NCI-H82 treated with DMSO at 0.1 percent for 48 hours (cell line): ENCODE data around the gene CHKB.

Experiments
- DNase-seq: peaks from one replicate; lab custom pipeline; 2025; ENCODE audit not compliant: unreplicated experiment; lab: John Stamatoyannopoulos, UW

CHKB gene

GRCh38 chr22:50575426-50575941, 7.2 kb downstream of the CHKB start:
- no peak for DNase-seq

GRCh38 chr22:50574383-50574755, 8.3 kb downstream of the CHKB start:
- DNase-seq = no peak

GRCh38 chr22:50573491-50574382, 8.9 kb downstream of the CHKB start:
- DNase-seq = no peak

GRCh38 chr22:50572965-50573364, 9.7 kb downstream of the CHKB start:
- no peak for DNase-seq

- DNase-seq = no peak
Measured at GRCh38 chr22:50571264-50572175, 11.1 kb downstream of the CHKB start.

GRCh38 chr22:50570861-50571260, 11.8 kb downstream of the CHKB start:
- DNase-seq = no peak

- DNase-seq = no peak
Measured at GRCh38 chr22:50569896-50570535, 12.6 kb downstream of the CHKB start.

- DNase-seq = no peak
Measured at GRCh38 chr22:50569041-50569459, 13.6 kb downstream of the CHKB start.

GRCh38 chr22:50568626-50569025, 14.0 kb downstream of the CHKB start:
- no peak for DNase-seq

GRCh38 chr22:50567721-50568252, 14.9 kb downstream of the CHKB start:
- DNase-seq = peak; percentile 54

- no peak for DNase-seq
Measured at GRCh38 chr22:50564289-50564688, 18.4 kb downstream of the CHKB start.

- DNase-seq = no peak
Measured at GRCh38 chr22:50563413-50564160, 19.1 kb downstream of the CHKB start.

- peak; percentile 84 for DNase-seq
Measured at GRCh38 chr22:50562523-50563412, 19.9 kb downstream of the CHKB start, which contains the start of gene SYCE3. Gene SYCE3 (minus strand): TSS chr22:50562919. CDS start chr22:50556405, 6,514 bp downstream.

GRCh38 chr22:50561401-50562358, 21.0 kb downstream of the CHKB start:
- DNase-seq = no peak

GRCh38 chr22:50560034-50560433, 22.6 kb downstream of the CHKB start:
- no peak for DNase-seq

- DNase-seq = no peak
Measured at GRCh38 chr22:50556703-50557102, 25.9 kb downstream of the CHKB start.

- no peak for DNase-seq
Measured at GRCh38 chr22:50553310-50553709, 29.3 kb downstream of the CHKB start.
